Esophagus (tissue), 2 donors: Measurements from ENCODE around the gene CD68. TPM values are rescaled to one million over a fixed set of nuclear protein-coding genes. Genes with fewer than 3 reads are reported as not detected.

ENCODE experiments used
- H3K27ac ChIP-seq, 2 donors: one replicate each; pipeline ENCODE4 v1.5.1; 2013; ENCODE audit warnings: low read depth in 2 of 2, mild to moderate bottlenecking in 2 of 2, inconsistent platforms in 1 of 2, low read length in 1 of 2, moderate library complexity in 1 of 2
- H3K27me3 ChIP-seq, 2 donors: one replicate each; pipeline ENCODE4 v1.6.1; 2013; ENCODE audit warnings: low read length in 2 of 2, control low read depth in 1 of 2, mild to moderate bottlenecking in 1 of 2; ENCODE audit not compliant: insufficient read depth in 2 of 2, control insufficient read depth in 1 of 2
- H3K36me3 ChIP-seq, 2 donors: one replicate each; pipeline ENCODE4 v1.6.1; 2013; ENCODE audit warnings: low read length in 1 of 2; ENCODE audit not compliant: control insufficient read depth in 2 of 2, insufficient read depth in 2 of 2
- H3K4me1 ChIP-seq, 2 donors: one replicate each; pipeline ENCODE4 v1.6.1; 2013; ENCODE audit warnings: low read length in 1 of 2; ENCODE audit not compliant: control insufficient read depth in 2 of 2, insufficient read depth in 2 of 2
- H3K4me3 ChIP-seq, 2 donors: one replicate each; pipeline ENCODE4 v1.5.1; 2013; ENCODE audit warnings: low read length in 2 of 2, mild to moderate bottlenecking in 2 of 2, low read depth in 1 of 2, moderate library complexity in 1 of 2
- H3K9me3 ChIP-seq, 2 donors: one replicate each; pipeline ENCODE4 v1.6.1; 2013; ENCODE audit warnings: mild to moderate bottlenecking in 2 of 2, low read depth in 1 of 2, low read length in 1 of 2, moderate library complexity in 1 of 2; ENCODE audit not compliant: control insufficient read depth in 2 of 2, insufficient read depth in 1 of 2
- whole genome bisulfite sequencing, 2 donors: extraction: QIAGEN DNeasy Blood & Tissue Kit; methylation state at CpG; one replicate each; pipeline ENCODE4 v1.1.7; 2013; 5-methylcytosine and 5-hydroxymethylcytosine counted together
- polyA plus RNA-seq, 2 donors: library from polyadenylated mRNA; stranded (reverse); fragments of 200-250 nt; gene quantifications; one replicate each; pipeline ENCODE4 v1.2.3, GENCODE V29; 2013
- donor health status: healthy with polysubstance abuse.
- donor health status: Bipolar disorder and iron deficiency.

CD68 gene
- polyA plus RNA-seq, 2 donors: 30.5 to 62.4 TPM

GRCh38 chr17:7579834-7580603, 581 bp downstream of the CD68 start:
- WGBS, 2 donors: 57 to 65% methylated on average over 12 of the region's 12 CpGs
- Histone ChIP-seq H3K4me1 (peaks cover 6 to 41% of the 10 kb centered on the region in 2 donors), H3K27ac (peak overlapping the region; percentile 96 to 99), H3K36me3 (peaks cover 18 to 36% of the 10 kb centered on the region in 2 donors), H3K4me3 (peak overlapping the region; percentile 23 to 46), H3K27me3 (no peaks in the 10 kb centered on the region), H3K9me3 (no peaks in the 10 kb centered on the region)

GRCh38 chr17:7580604-7581575, 1.5 kb downstream of the CD68 start:
- Histone ChIP-seq H3K9me3 (no peaks in the 10 kb centered on the region), H3K36me3 (peaks cover 11 to 29% of the 10 kb centered on the region in 2 donors), H3K27me3 (no peaks in the 10 kb centered on the region), H3K27ac (peak overlapping the region; percentile 96 to 99), H3K4me1 (peaks cover 6 to 41% of the 10 kb centered on the region in 2 donors), H3K4me3 (peak overlapping the region; percentile 23 to 46)
- 67 to 72% methylated on average over 23 of the region's 23 CpGs for WGBS, 2 donors

DNA sequence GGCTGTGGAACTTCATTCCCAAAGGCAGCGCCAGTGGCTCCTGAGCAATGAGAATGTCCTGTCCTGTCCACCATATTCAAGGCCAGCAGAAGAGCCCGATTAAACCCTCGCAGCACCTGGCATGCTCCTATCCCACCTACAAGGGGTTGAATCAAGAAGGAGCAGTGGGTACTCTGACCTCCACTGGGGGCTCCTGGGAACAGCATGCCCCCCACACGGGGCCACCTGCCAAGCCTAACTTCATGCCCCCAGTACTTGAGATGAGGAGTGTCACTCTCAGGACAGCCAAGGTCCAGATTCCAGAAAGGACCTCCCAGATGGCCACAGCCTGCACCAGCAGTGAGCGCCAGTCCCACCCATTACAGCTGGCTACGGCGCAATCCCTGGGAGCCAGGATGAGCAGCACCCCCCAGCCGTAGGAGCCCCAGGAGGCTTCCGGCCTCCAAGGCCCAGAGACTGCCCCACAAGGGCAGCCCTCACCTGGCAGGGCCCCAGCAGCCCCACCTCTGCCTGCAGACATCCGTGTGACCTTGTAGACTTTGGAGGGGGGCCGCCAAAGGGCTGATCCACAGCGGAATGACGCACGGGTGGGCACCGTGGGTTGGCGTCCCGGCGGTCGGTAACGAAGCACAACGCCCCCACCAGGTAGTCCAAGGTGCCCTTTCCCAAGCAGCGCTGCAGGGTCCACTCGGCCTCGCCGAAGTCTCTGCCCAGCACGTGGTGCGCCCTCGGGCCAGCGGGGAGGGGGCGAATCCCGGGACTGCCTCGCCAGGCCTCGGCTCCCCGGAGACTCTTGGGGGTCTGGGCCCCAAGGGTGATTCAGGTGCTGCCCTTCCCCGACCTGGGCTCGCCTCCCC, 3.2 kb downstream of the CD68 start:
- Histone ChIP-seq H3K9me3 (no peaks in the 10 kb centered on the region), H3K36me3 (peaks cover 5 to 15% of the 10 kb centered on the region in 2 donors), H3K27me3 (no peaks in the 10 kb centered on the region), H3K4me1 (peaks cover 9 to 40% of the 10 kb centered on the region in 2 donors), H3K27ac (peak overlapping the region; percentile 97 to 100), H3K4me3 (peak overlapping the region; percentile 65 to 68)
- 83% methylated on average over 29 to 36 of the region's 36 CpGs for WGBS, 2 donors

- WGBS, 2 donors: 14% methylated on average over 69 of the region's 69 CpGs
- Histone ChIP-seq H3K27ac (peak within 1 kb of the TSS; percentile 97 to 100), H3K27me3 (no peaks in the 10 kb centered on the region), H3K4me1 (peaks cover 9 to 40% of the 10 kb centered on the region in 2 donors), H3K9me3 (no peaks in the 10 kb centered on the region), H3K36me3 (peaks cover 0 to 10% of the 10 kb centered on the region in 2 donors), H3K4me3 (peak within 1 kb of the TSS; percentile 65 to 68)
Measured at GRCh38 chr17:7583253-7584109, 4.0 kb downstream of the CD68 start, which contains the start of gene MPDU1. MPDU1 (plus strand) TSS chr17:7583852; CDS start chr17:7583863, 11 bp downstream.

GRCh38 chr17:7586673-7587419, 7.4 kb downstream of the CD68 start:
- Histone ChIP-seq H3K9me3 (no peaks in the 10 kb centered on the region), H3K27ac (peak overlapping the region; percentile 85 to 97), H3K4me3 (no peak overlapping the region), H3K36me3 (peaks cover 6 to 9% of the 10 kb centered on the region in 2 donors), H3K4me1 (peaks cover 9 to 20% of the 10 kb centered on the region in 2 donors), H3K27me3 (no peaks in the 10 kb centered on the region)
- 45 to 53% methylated on average over 9 of the region's 9 CpGs for WGBS, 2 donors

GRCh38 chr17:7587420-7588151, 8.1 kb downstream of the CD68 start:
- WGBS, 2 donors: 42 to 61% methylated on average over 12 of the region's 12 CpGs
- H3K36me3 ChIP-seq: peaks cover 6 to 15% of the 10 kb centered on the region in 2 donors
- H3K27ac ChIP-seq: peak overlapping the region; percentile 85 to 97
- no peaks in the 10 kb centered on the region for H3K27me3 ChIP-seq
- H3K4me1 ChIP-seq: peaks cover 9 to 14% of the 10 kb centered on the region in 2 donors
- peak overlapping the region; percentile 61 to 72 for H3K4me3 ChIP-seq
- H3K9me3 ChIP-seq: no peaks in the 10 kb centered on the region

GRCh38 chr17:7588553-7589203, 9.2 kb downstream of the CD68 start:
- H3K36me3 ChIP-seq: peaks cover 12 to 24% of the 10 kb centered on the region in 2 donors
- H3K4me3 ChIP-seq: peak overlapping the region; percentile 61 to 72
- H3K27ac ChIP-seq: peak overlapping the region; percentile 85 to 97
- whole genome bisulfite sequencing, 2 donors: 34 to 51% methylated on average over 27 to 30 of the region's 30 CpGs
- no peaks in the 10 kb centered on the region for H3K27me3 ChIP-seq
- H3K9me3 ChIP-seq: no peaks in the 10 kb centered on the region
- peaks cover 2 to 6% of the 10 kb centered on the region in 2 donors for H3K4me1 ChIP-seq
